ENCODE results near the gene PLPP4.

- TF ChIP-seq POLR2A (IDR thresholded peaks at IDR 0.05) = no peak
- TF ChIP-seq CTCF (IDR thresholded peaks at IDR 0.05) = no peak
- TF ChIP-seq EP300 (IDR thresholded peaks at IDR 0.05) = no peak
Measured at GRCh38 chr10:120423431-120424197, 33.4 kb upstream of the PLPP4 start.

All from ovary (tissue), 3 donors.